ENCODE data around the gene SLC35F1.

- TF ChIP-seq CTCF (IDR thresholded peaks at IDR 0.05; ENCODE audit: low read depth, low read length) (no peak), EZH2phosphoT487 (IDR thresholded peaks at IDR 0.05; ENCODE audit: low read depth) (no peak)
Observed at GRCh38 chr6:118354641-118355040, 447.6 kb downstream of the SLC35F1 start.
